Superior temporal gyrus (tissue), 1 donor: ENCODE results near the gene ARHGAP26.
"Not testable (repeated sequence)": the region's sequence is repeated elsewhere in the genome, so short reads cannot be mapped to it uniquely, and the experiment has no call there.

Experiments used
- DNase-seq: peaks from one replicate; pipeline ENCODE4 v3.0.0-alpha.2; 2016; ENCODE audit errors: extremely low spot score

The ARHGAP26 gene

GRCh38 chr5:143084407-143084806, 314.2 kb downstream of the ARHGAP26 start:
- DNase-seq = no peak

GRCh38 chr5:143085319-143085917, 315.2 kb downstream of the ARHGAP26 start:
- DNase-seq = no peak

DNA sequence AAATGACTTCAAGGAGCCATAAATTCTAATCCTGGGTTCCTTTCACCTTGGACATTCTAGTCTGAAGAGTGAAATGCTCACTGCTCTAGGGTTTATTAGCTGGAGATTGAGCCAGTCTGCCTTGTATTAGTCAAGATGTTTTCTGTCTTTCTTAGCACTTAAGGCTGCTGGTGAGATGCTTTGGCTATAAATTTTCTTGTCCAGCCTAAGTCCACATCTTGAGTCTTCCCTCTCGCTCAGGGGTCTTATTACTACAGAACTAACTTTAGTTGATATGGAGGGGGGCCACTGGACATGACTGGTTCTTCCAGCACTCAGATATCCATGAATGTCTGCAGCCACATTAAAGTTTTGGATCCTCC, 316.4 kb downstream of the ARHGAP26 start:
- no peak for DNase-seq

GRCh38 chr5:143086908-143087637, 316.9 kb downstream of the ARHGAP26 start:
- DNase-seq = no peak

GRCh38 chr5:143088702-143089101, 318.5 kb downstream of the ARHGAP26 start:
- not testable (repeated sequence) for DNase-seq

DNA sequence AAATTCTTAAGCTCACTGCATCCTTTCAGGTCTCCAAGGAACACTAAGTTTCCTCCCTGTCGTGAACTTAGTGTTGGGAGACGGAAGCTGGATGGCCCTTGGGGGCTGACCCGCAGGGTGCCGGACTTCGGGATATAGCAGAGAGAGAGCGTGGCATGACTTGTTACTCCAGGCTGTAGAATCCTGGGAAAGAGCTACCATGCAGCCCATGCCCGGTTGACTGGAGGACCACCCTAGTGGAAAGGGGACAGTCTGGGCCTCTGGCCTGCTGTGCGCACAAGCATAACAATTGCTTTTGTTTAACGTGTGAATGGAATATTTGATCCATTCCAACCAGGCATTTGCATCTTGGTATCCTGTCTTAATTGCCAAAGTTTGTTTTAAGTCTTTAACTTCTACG, 319.9 kb downstream of the ARHGAP26 start:
- not testable (repeated sequence) for DNase-seq

- DNase-seq = not testable (repeated sequence)
Observed at GRCh38 chr5:143092711-143093451, 322.7 kb downstream of the ARHGAP26 start.

- no peak for DNase-seq
Observed at GRCh38 chr5:143093452-143094086, 323.4 kb downstream of the ARHGAP26 start.

- DNase-seq = no peak
Observed at GRCh38 chr5:143094087-143094521, 323.9 kb downstream of the ARHGAP26 start.

DNA sequence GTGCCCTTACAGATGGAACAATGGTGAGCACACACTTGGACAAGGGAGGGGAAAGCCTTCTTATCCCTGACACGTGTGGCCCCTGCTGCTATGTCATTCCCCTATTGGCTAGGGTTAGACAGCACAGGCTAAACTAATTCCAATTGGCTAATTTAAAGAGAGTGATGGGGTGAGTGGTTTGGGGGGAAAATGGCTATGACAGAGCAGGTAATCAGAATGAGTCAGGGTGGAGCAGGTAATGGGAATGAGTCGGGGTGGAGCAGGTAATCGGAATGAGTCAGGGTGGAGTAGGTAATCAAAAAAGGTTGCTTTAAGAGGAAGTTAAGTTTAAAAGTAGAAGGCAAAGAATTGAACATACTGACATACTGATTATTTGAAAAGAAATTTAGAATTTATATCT, 324.4 kb downstream of the ARHGAP26 start:
- not testable (repeated sequence) for DNase-seq

DNA sequence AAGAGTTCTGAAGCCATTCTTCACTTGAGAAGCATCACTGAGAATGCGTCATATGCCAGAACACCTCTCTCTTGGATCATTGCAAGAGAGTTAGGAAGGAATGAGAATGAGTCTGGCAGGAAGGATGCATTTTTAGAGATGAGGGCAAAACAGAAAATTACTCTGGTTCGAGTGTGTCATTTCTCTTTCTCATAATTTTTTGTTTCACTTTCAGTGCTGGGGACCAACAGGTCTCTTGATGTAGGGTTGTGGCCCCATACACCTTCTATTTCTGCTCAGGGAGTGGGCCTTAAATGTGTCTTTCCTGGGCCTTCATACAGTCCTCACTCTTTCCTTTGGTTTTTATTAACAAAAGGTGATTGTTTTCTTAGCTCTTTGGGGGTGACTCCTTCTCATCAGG, 330.9 kb downstream of the ARHGAP26 start:
- DNase-seq = no peak

GRCh38 chr5:143101725-143102386, 331.7 kb downstream of the ARHGAP26 start:
- no peak for DNase-seq

GRCh38 chr5:143102411-143102810, 332.2 kb downstream of the ARHGAP26 start:
- DNase-seq = no peak

- no peak for DNase-seq
Observed at GRCh38 chr5:143105216-143105905, 335.2 kb downstream of the ARHGAP26 start.

DNA sequence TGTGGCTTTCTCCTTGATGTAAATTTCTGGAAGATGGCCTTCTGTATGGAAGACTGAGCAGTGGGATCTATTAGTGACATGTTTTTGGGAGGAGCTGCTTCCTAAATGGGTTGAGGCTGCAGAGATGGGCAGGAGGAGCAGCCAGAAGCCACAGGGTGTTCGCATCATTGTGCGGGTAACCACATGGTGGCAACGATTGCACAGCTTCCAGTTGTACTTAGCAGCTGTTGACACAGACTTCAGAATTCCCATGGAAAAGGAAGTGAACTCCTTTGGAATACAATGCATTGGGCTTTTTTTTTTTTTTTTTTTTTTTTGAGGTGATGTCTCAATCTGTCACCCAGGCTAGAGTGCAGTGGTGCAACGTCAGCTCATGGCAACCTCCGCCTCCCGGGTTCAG, 336.0 kb downstream of the ARHGAP26 start:
- DNase-seq = peak; percentile 56

DNA sequence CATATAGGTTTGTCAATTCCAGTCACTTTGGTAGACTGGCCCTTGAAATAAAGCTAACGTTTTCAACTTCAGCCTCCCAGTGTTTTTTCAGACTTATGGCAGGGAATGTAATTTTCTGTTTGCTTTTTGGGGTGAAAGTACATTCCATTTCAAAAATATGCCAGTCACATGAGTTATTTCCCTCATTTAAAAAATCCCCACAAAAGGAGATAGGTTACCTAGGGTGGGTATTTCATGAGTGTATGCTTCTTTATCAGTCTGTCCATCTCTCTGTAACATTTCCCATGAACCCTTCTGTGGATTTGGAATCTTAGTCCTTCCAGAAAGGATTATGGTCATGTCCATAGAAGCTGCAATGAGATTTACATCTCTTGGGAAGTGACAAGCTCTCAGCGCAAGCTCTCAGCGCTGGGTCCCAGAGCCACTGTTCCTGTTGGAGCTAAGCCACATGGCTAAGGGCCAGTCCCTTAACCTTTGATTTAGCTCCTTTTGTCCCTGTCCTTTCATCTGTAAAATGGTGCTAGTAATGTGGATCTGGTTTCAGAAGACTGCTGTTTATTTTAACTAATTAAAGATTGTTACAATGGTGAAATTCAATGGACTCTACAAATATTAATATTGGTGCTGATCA, 338.4 kb downstream of the ARHGAP26 start:
- DNase-seq = no peak

- DNase-seq = peak; percentile 59
Observed at GRCh38 chr5:143110591-143110990, 340.4 kb downstream of the ARHGAP26 start.

DNA sequence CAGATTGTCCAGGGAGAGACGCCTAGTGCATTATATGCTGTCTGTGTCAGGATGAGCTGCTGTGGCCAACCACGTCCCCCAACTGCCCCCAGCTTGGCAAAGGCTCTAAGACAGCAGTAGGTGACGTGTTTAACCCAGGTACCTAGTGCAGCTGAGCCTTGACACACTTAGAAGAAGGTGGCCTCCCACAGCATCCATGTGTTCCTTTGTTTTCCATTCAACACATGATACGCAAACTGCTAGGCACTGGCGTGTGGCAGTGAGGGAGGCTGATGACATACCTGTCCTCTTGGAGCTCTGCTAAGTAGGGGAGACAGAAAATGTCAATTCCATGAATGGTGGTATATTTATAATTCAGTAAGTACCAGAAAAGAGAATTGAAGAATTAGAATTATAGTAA, 341.6 kb downstream of the ARHGAP26 start:
- DNase-seq = no peak

DNA sequence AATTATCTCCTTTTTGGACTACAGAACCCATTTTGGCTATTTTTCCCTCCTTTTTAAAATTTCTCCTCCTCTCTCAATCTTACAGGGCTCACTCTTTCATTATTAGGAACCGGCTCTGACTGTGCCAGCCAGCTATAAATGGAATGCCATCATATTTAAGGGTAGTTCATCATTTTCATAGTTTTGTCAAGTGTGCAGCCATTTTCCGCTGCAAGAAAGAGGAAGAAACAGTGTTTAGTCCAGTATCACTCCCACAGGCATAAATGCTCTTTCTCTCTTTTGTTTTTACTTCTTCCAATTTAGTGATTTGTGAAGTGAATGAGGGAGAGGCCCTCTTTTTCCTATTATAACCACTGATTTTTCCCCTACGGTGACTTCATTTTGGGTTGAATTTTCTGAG, 343.3 kb downstream of the ARHGAP26 start:
- DNase-seq = no peak

DNA sequence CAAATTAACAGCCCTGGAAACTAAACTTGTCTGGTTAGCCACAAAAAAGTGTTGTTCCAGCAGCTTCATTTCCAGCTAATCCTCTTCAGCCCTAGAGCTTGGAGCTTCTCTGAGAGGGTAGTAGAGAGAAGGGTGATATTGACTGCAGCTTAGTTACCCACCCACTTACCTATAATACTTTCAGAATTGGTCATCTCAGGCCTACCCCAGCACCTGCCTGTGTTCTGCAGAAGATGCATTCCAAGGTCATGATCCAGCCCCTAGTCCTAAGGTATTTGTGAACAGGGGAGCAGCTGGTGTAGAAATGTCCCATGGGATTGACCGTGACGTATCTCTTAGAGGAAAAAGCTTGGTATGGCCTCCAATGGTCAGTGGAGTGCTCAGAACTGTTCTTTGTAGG, 344.3 kb downstream of the ARHGAP26 start:
- DNase-seq = no peak

DNA sequence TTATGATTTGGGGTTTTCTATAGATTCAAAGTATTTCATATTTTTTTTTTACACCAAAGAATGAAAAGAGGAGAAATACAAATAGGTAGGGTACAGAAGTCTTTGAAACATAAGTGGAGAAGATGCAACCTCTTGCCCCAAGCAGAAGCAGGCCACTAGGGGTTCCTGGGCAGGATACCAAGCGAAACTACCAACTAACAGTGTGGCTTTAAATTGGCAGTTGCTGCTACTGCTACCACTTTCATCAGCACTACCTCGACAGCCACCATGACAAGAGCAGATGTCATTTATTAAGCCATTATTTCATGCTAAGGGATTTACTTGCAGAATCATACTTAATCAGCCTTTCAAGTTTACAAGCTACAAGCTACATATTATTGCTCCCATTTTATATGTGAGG, 345.2 kb downstream of the ARHGAP26 start:
- no peak for DNase-seq
